Adrenal gland (tissue), 5 donors: Measurements from ENCODE around the gene AHNAK.

Source experiments
- POLR2A ChIP-seq, 2 donors: fragments of 450-650 bp; IDR thresholded peaks; one replicate each; pipeline ENCODE4 v1.6.1; 2017; ENCODE audit warnings: antibody characterized with exemption in 2 of 2, mild to moderate bottlenecking in 2 of 2, moderate library complexity in 1 of 2
- TF ChIP-seq, protein P1 (sequence below), 6 experiments: fragments of 450-650 bp in 4 of 6; fragments of 200-600 bp in 2 of 6; sonication (generic) in 1 of 6; IDR thresholded peaks; 1 replicate in 5 of 6; 2 replicates in 1 of 6; pipeline versions ENCODE4 v1.5.1 to v1.8.0; 2016 to 2021; ENCODE audit warnings: antibody characterized with exemption in 6 of 6, mild to moderate bottlenecking in 2 of 6, moderate library complexity in 1 of 6
- donor health status: DM: no; HTN: no; CAD: no.

DNA sequence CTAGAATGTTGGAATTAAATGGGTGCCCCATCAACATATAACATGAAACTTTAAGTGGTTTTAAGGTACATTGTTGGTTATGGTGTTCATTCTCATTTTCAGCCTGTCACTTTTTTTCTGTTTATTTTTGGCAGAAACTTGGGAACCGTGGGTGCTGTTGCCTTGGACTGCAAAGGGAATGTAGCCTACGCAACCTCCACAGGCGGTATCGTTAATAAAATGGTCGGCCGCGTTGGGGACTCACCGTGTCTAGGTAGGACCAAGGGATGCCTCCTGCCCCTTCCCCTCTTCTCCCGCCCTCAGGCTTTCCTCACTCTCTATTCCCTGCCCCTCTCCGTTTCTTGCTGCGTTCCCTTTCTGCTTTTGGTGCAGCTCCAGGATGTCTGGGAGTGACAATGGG is 157.6 kb downstream of the AHNAK start:
- TF ChIP-seq, protein P1, sequence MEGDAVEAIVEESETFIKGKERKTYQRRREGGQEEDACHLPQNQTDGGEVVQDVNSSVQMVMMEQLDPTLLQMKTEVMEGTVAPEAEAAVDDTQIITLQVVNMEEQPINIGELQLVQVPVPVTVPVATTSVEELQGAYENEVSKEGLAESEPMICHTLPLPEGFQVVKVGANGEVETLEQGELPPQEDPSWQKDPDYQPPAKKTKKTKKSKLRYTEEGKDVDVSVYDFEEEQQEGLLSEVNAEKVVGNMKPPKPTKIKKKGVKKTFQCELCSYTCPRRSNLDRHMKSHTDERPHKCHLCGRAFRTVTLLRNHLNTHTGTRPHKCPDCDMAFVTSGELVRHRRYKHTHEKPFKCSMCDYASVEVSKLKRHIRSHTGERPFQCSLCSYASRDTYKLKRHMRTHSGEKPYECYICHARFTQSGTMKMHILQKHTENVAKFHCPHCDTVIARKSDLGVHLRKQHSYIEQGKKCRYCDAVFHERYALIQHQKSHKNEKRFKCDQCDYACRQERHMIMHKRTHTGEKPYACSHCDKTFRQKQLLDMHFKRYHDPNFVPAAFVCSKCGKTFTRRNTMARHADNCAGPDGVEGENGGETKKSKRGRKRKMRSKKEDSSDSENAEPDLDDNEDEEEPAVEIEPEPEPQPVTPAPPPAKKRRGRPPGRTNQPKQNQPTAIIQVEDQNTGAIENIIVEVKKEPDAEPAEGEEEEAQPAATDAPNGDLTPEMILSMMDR (IDR thresholded peaks at IDR 0.05): no peak
- no peak for TF ChIP-seq POLR2A (IDR thresholded peaks at IDR 0.05)
